ENCODE measurements around the gene SORCS3.

The SORCS3 gene

GRCh38 chr10:104806801-104807200, 165.7 kb downstream of the SORCS3 start:
- Histone ChIP-seq H3K4me3 (ENCODE audit: low read depth in 1 of 2, low read length in 1 of 2) (no peak overlapping the region), H3K27ac (no peak overlapping the region)
- no peak for TF ChIP-seq CTCF (IDR thresholded peaks at IDR 0.05)

GRCh38 chr10:104807581-104808310, 166.7 kb downstream of the SORCS3 start:
- Histone ChIP-seq H3K36me3 (no peaks in the 10 kb centered on the region), H3K4me3 (ENCODE audit: low read depth in 1 of 2, low read length in 1 of 2) (no peak overlapping the region), H3K27ac (no peak overlapping the region), H3K9me3 (no peaks in the 10 kb centered on the region), H3K4me1 (ENCODE audit: control insufficient read depth in 1 of 2, insufficient read depth in 1 of 2, low read depth in 1 of 2, low read length in 1 of 2) (no peaks in the 10 kb centered on the region), H3K27me3 (no peaks in the 10 kb centered on the region)
- no peak for TF ChIP-seq CTCF (IDR thresholded peaks at IDR 0.05)

More at GRCh38 chr10:104806801-104807200, 165.7 kb downstream of the SORCS3 start:
- Histone ChIP-seq H3K9me3 (no peaks in the 10 kb centered on the region), H3K4me1 (ENCODE audit: control insufficient read depth in 1 of 2, insufficient read depth in 1 of 2, low read depth in 1 of 2, low read length in 1 of 2) (no peaks in the 10 kb centered on the region), H3K36me3 (no peaks in the 10 kb centered on the region), H3K27me3 (no peaks in the 10 kb centered on the region)

- no peaks in the 10 kb centered on the region for H3K36me3 ChIP-seq
- no peaks in the 10 kb centered on the region for H3K9me3 ChIP-seq
- H3K4me3 ChIP-seq (ENCODE audit: low read depth in 1 of 2, low read length in 1 of 2) = no peak overlapping the region
- TF ChIP-seq CTCF (IDR thresholded peaks at IDR 0.05) = no peak
- no peak overlapping the region for H3K27ac ChIP-seq
- H3K27me3 ChIP-seq = no peaks in the 10 kb centered on the region
- no peaks in the 10 kb centered on the region for H3K4me1 ChIP-seq (ENCODE audit: control insufficient read depth in 1 of 2, insufficient read depth in 1 of 2, low read depth in 1 of 2, low read length in 1 of 2)
Measured at GRCh38 chr10:104809288-104810090, 168.4 kb downstream of the SORCS3 start.

GRCh38 chr10:104811166-104811565, 170.1 kb downstream of the SORCS3 start:
- no peaks in the 10 kb centered on the region for H3K4me1 ChIP-seq (ENCODE audit: control insufficient read depth in 1 of 2, insufficient read depth in 1 of 2, low read depth in 1 of 2, low read length in 1 of 2)
- H3K36me3 ChIP-seq = no peaks in the 10 kb centered on the region
- H3K27ac ChIP-seq = no peak overlapping the region
- no peaks in the 10 kb centered on the region for H3K9me3 ChIP-seq
- no peak overlapping the region for H3K4me3 ChIP-seq (ENCODE audit: low read depth in 1 of 2, low read length in 1 of 2)
- H3K27me3 ChIP-seq = no peaks in the 10 kb centered on the region
- no peak for TF ChIP-seq CTCF (IDR thresholded peaks at IDR 0.05)

- no peaks in the 10 kb centered on the region for H3K27me3 ChIP-seq
Measured at GRCh38 chr10:104816501-104816900, 175.4 kb downstream of the SORCS3 start.

More at GRCh38 chr10:104816501-104816900, 175.4 kb downstream of the SORCS3 start:
- Histone ChIP-seq H3K36me3 (no peaks in the 10 kb centered on the region), H3K4me1 (ENCODE audit: control insufficient read depth in 1 of 2, insufficient read depth in 1 of 2, low read depth in 1 of 2, low read length in 1 of 2) (no peaks in the 10 kb centered on the region), H3K9me3 (no peaks in the 10 kb centered on the region), H3K27ac (no peak overlapping the region), H3K4me3 (ENCODE audit: low read depth in 1 of 2, low read length in 1 of 2) (no peak overlapping the region)
- no peak for TF ChIP-seq CTCF (IDR thresholded peaks at IDR 0.05)

All from neutrophil (primary cell).